ENCODE data around the gene CLMP. TPM values are rescaled to one million over a fixed set of nuclear protein-coding genes. Genes with fewer than 3 reads are reported as not detected.

CLMP gene
- total RNA-seq, 1 experiment from 2014 or later: 3.2 TPM

GRCh38 chr11:123076484-123076883 lies 118.6 kb downstream of the CLMP start:
- intact Hi-C loops (cut with micrococcal nuclease): no loop called here
- no TSS peak for BruUV-seq (replicated peaks)

GRCh38 chr11:123073343-123074057 lies 121.5 kb downstream of the CLMP start:
- ChIA-PET POLR2A (no interaction called here), CTCF (no interaction called here), RAD21 (ENCODE audit: low non-redundant PET in 1 of 2, low total read pairs in 2 of 2, uncharacterized antibody in 2 of 2, unreplicated experiment in 2 of 2) (no interaction called here)
- Histone ChIP-seq H4K20me1 (ENCODE audit: insufficient read depth) (no peaks in the 10 kb centered on the region), H3K27me3 (ENCODE audit: insufficient read depth, low read length) (no peaks in the 10 kb centered on the region), H3K4me3 (replicated peaks in 1 of 2; ENCODE audit: low read depth in 1 of 2, low read length in 2 of 2) (no peak overlapping the region), H3K9me3 (ENCODE audit: control insufficient read depth in 1 of 2, insufficient read depth in 1 of 2, low read depth in 1 of 2, low read length in 2 of 2) (no peaks in the 10 kb centered on the region), H3K79me2 (ENCODE audit: insufficient read depth, low read length) (peaks cover 9% of the 10 kb centered on the region; the same call in 1 of the 2 replicates), H3K9me2 (ENCODE audit: insufficient read depth) (no peaks in the 10 kb centered on the region), H3K4me1 (ENCODE audit: control insufficient read depth in 1 of 2, insufficient read depth in 2 of 2, low read length in 2 of 2) (peaks cover 0 to 6% of the 10 kb centered on the region in 2 experiments; a peak in 1 of 4 replicates), H3K27ac (ENCODE audit: low read depth, low read length) (no peak overlapping the region), H3K9ac (ENCODE audit: low read length) (no peak overlapping the region), H2AFZ (ENCODE audit: low read depth, low read length, poor library complexity, severe bottlenecking) (no peak overlapping the region), H3K4me2 (ENCODE audit: low read length) (no peak overlapping the region), H3K36me3 (ENCODE audit: control insufficient read depth in 1 of 2, insufficient read depth in 2 of 2, low read length in 2 of 2) (no peaks in the 10 kb centered on the region; a peak in 1 of 4 replicates)
- intact Hi-C loops (cut with micrococcal nuclease): no loop called here
- ATAC-seq (no peak), DNase-seq (ENCODE audit: low read depth, low spot score) (no peak)
- no TSS peak for BruUV-seq (replicated peaks)
- TF ChIP-seq MAX (IDR thresholded peaks at IDR 0.05) (no peak), SRF (IDR thresholded peaks at IDR 0.05; ENCODE audit: low read depth) (no peak), CTCF (IDR thresholded peaks at IDR 0.05 in 2 of 3, conservative IDR thresholded peaks at IDR 0.05 in 1 of 3; ENCODE audit: borderline replicate concordance in 1 of 3, insufficient read depth in 1 of 3, low read depth in 2 of 3, low read length in 2 of 3) (no peak)

More at GRCh38 chr11:123076484-123076883, 118.6 kb downstream of the CLMP start:
- RAD21 ChIA-PET (ENCODE audit: low non-redundant PET in 1 of 2, low total read pairs in 2 of 2, uncharacterized antibody in 2 of 2, unreplicated experiment in 2 of 2): no interaction called here
- Histone ChIP-seq H3K27ac (ENCODE audit: low read depth, low read length) (no peak overlapping the region), H3K4me2 (ENCODE audit: low read length) (no peak overlapping the region), H3K4me1 (ENCODE audit: control insufficient read depth in 1 of 2, insufficient read depth in 2 of 2, low read length in 2 of 2) (peaks cover 0 to 6% of the 10 kb centered on the region in 2 experiments; a peak in 1 of 4 replicates), H3K27me3 (ENCODE audit: insufficient read depth, low read length) (no peaks in the 10 kb centered on the region), H3K9me3 (ENCODE audit: control insufficient read depth in 1 of 2, insufficient read depth in 1 of 2, low read depth in 1 of 2, low read length in 2 of 2) (no peaks in the 10 kb centered on the region), H3K4me3 (replicated peaks in 1 of 2; ENCODE audit: low read depth in 1 of 2, low read length in 2 of 2) (no peak overlapping the region), H4K20me1 (ENCODE audit: insufficient read depth) (no peaks in the 10 kb centered on the region), H3K9me2 (ENCODE audit: insufficient read depth) (no peaks in the 10 kb centered on the region), H2AFZ (ENCODE audit: low read depth, low read length, poor library complexity, severe bottlenecking) (no peak overlapping the region), H3K36me3 (ENCODE audit: control insufficient read depth in 1 of 2, insufficient read depth in 2 of 2, low read length in 2 of 2) (no peaks in the 10 kb centered on the region; a peak in 1 of 4 replicates), H3K79me2 (ENCODE audit: insufficient read depth, low read length) (no peaks in the 10 kb centered on the region), H3K9ac (ENCODE audit: low read length) (no peak overlapping the region)
- TF ChIP-seq CTCF (IDR thresholded peaks at IDR 0.05 in 2 of 3, conservative IDR thresholded peaks at IDR 0.05 in 1 of 3; ENCODE audit: borderline replicate concordance in 1 of 3, insufficient read depth in 1 of 3, low read depth in 2 of 3, low read length in 2 of 3): no peak
- TF ChIP-seq POLR2AphosphoS5 (IDR thresholded peaks at IDR 0.05; ENCODE audit: low read depth, low read length): no peak
- POLR2A ChIA-PET: no interaction called here
- ATAC-seq: no peak
- DNase-seq (ENCODE audit: low read depth, low spot score): no peak
- CTCF ChIA-PET: no interaction called here

All from HCT116 (cell line).